Left kidney (tissue), 2 donors: ENCODE measurements around the gene EYA2. TPM values are rescaled to one million over a fixed set of nuclear protein-coding genes. Genes with fewer than 3 reads are reported as not detected.

Experiments
- DNase-seq: peaks from one replicate; pipeline ENCODE4 v3.0.0-alpha.2; 2013
- polyA plus RNA-seq: library from polyadenylated mRNA; unstranded; fragments of 120-200 nt; gene quantifications from one replicate; pipeline ENCODE4 v1.2.1, GENCODE V29; 2013; ENCODE audit not compliant: insufficient read length

EYA2 gene
- polyA plus RNA-seq, 1 donor = 0.52 TPM

DNA sequence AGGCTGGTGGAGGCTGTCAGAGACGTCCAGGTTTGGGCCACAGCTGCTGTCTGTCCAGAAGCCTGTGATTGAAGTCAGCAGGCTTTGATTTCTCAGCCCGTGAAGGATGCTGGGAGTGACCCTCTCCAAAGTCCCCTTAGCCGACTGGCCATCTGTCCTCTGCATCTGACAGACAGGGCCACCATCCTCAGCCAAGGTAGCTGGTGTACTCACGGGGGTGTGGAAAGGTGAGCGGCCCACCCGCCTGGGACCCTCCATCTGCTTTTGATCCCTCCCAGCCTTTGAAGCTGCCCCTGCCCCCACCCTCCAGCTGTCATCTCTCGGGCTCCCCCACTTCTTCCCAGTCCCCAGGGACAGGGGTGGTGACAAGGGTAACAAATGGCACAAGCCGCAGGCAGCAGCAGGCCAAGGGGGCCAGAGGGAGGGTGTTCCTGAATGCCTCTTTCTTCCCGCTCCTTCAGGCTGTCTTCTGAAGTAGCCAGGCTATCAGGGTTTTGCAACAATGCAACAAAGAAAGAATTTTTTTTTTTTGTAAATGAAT, 84.4 kb downstream of the EYA2 start:
- DNase-seq = no peak

DNA sequence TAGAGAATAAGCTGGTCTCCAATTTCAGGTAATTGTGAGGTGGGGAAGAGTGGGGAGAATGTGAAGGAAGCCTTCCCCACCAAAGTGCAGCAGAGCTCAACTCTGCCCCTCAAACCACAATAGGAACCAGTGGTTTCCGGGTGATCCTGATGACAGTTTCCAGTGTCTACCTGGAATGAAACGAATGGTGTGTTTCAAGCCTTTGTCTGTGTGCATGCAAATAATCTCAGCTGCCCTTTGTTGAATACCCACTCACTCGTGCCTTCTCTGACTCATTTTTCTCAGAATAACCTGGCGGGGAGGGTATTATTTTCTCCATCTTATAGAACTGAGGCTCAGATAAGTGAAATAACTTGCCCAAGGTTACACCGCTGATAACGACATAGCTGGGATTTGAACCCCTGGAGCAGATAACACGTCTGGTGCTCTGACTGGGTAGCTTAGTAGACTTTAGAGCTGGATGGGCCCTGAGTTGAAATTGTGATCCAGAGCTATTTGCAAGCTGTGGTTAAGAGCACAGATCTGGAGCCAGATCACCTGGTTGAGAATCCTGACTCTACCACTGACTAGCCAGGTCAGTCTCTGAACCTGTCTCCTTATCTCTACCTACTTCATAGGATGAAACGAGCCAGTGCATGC, 85.1 kb downstream of the EYA2 start:
- DNase-seq = no peak

DNA sequence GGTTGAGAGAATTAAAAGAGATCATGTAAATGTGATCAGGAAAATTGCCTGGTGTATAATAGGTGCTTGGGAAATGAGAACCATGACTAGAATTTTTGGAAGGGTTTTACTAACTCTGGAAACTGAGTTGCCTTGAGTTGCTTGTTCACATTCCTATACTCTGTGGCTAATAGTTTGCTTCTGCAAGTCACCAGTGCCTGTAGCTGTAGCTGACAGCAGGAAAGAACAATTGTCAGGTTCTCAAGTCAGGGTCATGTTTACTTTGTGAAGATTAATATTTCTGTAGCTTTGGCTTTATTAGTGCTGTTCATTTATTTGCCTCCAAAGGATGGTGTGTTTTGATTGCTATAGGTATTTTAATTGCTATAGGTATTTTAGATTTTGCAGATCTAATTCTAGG, 86.5 kb downstream of the EYA2 start:
- DNase-seq = no peak

DNA sequence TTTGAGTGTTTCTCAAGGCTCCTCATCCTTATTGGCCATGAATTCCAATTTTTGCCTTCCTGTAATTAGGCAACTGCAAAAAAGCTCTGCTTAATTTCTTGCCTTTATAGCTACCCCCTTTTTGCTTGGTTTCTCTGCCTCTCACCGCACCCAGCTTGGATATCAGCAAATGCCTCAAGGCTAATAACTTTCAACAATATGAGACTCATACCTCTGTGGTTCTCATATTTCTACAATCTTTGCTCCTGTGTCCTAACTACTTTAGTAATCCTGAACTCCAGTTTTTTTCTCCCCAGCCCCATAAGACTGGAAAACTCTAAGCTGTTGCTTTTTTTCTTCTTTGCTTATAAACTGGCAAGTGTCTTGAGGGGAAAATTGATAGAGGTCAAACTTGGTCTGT, 88.8 kb downstream of the EYA2 start:
- no peak for DNase-seq

DNA sequence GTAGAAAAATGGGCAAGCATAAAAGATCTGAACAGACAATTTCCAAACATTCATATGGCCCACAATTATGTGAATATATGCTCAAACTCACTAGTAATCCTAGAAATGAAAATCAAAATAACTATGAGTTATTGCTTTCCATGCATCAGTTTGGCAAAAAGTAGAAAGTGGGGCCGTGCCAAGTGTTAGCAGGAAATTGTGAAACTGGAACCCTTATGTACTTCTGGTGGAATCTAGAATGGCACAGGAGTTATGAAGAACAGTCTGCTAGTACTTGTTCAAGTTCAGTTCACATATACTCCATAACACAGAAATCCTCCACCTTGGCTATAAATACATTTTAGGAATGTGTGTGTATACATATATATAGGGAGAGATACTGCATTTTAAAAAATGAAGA, 89.8 kb downstream of the EYA2 start:
- no peak for DNase-seq

DNA sequence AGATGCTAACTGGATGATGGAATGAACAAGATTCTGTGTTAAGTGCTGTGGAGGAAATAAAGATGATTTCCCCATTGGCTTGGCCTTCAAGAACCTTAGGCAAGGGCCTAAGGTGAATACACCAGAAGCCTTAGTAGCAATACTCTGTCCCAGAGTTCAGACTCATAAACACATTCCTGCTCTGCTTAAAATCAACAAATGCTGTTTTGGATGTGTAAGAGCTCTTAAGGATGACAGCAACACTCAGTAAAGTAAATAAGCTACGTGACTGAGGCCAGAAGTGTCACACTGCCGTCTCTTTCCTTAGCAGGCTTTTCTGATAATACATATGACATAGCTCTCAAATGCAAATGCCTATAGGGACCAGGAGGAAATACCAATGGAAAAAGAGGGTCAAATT, 90.6 kb downstream of the EYA2 start:
- no peak for DNase-seq

DNA sequence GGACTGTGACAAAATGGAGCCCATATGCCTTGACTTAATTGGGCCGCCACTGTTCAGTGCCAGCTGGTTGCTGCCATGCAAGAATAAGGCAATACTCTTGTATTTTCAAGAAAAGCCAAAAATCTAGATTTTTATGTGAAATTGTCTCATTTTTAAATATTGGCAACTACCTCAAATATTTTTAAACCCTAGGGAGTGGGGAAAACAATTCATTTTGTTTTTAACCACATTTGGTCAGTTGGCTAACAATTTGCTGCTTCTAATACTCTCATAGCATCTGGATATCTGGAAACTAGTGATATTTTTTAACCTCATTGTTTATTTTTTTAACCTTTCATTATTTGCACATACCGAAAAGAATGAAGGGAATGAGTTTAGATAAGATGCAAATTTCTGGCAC, 91.0 kb downstream of the EYA2 start:
- DNase-seq = no peak

DNA sequence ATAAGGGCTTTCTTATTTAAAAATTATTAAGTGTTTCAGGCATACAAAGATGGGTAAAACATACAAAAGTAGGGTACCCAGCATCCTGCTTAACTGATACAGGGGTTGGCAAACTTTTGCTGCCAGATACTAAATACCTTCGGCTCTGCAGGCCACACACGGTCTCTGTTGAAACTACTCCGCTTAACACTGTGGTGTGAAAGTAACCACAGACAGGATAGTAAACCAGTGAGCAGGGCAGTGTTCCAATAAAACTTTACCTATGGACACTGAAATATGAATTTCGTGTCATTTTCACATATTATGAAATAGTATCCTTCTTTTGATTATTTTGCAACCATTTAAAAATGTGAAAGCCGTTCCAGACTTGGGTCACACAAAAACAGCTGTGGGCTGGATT, 92.4 kb downstream of the EYA2 start:
- no peak for DNase-seq

DNA sequence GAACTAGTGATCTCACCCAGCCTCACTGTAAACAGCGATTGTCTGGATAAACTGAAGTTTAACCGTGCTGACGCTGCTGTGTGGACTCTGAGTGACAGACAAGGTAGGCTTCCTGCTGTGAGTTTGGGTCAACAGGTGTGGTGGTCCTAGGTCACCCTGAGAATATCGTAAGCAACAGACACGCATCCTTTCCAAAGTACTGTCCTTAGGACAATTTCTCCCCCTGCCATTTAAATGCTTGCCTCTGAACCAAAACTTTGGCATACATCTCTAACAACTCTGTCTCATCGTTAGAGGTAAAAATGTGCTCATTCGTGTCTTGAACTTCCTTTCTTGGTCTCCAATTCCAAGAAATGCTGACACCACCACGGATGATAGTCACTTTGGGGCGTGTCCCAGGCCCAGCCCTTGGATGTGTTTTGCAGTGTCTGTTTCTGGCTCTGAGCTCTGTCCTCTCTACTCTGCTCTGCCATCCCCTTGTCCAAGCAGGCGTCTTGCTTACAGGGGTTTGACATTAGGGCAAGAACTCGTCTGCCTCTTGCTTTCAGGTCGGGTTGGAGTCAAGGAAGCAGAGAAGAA, 95.5 kb downstream of the EYA2 start:
- no peak for DNase-seq

DNA sequence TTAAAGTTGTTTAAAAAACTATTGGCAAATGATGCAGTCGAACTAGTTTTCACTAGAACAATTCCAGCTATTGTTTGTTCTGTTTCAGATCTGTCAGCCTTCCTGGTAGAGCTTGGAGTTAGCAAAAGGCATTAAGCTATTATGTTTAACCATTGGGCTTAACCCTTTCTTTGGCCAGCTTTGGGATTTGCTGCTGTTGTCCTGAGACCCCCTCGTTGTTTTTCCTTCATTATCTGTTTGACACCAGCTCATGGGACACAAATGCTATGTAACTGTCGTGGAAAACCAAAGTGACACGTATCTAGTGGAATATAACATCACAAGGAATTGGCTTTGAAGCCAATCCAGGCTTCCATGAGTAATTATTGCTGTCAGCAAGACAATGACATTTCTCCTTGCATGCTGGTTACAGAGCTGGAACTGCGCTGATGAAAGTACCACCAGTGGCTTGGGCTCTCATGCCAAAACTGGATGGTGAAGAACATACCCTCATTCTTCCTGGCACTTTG, 96.0 kb downstream of the EYA2 start:
- DNase-seq = no peak

DNA sequence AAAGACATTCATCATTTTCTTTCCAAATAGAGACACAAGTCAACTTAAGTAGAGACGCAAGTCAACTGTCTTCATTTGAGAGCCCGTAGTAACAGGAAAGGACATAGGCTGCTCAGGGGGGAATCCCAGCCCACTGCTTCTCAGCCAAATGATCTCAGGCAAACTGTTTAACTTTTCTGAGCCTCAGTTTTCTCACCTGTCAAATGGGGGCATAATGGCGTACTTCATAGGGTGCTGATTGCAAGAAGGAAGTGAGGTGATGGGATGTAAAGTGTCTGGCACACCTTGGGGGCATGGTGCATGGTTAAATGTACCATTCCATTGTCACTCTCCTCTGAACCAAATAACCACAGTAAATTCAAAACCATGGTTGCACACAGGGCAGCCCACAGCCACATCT, 96.5 kb downstream of the EYA2 start:
- DNase-seq = no peak

DNA sequence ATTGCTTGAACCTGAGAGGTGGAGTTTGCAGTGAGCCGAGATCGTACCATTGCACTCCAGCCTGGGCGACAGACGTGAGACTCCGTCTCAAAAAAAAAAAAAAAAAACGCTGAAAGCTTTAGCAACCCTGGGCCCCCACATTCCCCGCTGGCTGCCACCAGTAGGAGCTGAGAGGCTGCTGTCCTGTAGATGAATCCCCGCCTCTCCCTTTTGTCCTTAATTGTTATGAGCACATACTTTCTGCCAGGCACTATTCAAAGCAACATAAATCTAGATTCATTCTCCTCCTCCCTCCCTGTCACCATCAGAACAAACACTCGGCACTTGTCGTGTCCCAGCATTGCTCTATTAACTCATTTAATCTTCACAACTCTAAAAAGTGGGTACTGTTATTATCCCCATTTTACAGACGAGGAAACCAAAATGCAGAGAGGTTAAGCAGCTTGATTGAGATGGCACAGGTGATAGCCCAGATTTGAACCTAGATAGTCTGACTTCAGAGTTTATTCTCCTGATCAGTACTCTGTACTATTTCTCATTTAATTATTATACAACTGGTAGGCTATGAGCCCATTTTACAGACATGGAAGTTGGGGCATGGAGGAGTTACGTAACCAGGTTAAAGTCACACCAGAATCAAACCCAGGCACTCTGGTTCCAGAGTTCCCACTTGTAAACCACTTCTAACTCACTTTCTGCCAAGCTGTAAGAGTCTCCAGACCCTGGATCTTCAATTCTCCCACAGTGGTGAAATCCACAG, 97.4 kb downstream of the EYA2 start:
- DNase-seq = no peak

DNA sequence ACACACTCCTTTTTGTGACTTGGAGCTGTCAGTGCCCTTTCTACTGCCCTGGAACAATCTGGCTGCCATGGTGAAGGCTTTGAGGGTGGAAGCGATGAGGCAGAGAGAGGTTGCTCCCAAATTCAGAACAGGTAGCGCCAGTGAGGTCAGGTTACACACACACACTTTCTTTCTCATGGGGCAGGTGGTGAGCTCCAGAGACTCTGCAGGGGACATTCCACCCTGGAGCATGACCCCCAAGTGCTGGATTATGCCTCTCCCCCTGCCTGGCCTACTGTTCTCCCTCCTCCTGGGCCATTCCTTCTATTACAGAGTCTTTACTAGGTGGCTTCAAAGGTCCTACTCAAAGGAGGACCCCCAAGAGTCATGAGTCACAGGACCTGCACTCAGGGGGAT, 98.0 kb downstream of the EYA2 start:
- no peak for DNase-seq

DNA sequence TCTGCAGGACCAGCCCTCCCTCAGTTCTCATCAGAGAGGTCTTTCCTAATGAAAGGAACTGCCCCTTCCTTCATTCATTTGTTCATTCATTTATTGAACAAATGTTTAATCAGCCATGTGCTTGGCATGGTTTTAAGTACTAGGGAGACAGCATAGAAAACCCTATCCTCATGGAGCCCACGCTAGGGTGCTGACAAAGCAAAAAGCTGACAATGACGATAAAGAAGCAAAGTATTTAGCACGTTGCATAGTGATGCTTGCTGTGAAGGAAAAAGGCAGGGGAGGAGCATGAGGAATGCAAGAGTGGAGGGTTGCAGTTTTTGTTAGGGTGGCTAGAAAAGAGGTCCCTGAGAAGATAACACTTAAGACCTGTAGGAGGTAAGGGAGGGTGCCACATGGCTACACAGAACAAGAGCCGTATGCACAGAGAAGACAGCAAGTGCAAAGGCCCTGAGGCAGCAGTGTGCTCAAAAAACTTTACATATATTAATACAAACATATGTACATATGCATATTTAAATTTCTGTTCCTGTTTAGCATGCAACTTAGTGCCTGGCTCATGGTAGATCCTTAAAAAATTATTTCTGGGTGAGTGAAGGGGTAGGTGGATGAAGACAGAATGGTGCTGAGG, 98.9 kb downstream of the EYA2 start:
- no peak for DNase-seq

DNA sequence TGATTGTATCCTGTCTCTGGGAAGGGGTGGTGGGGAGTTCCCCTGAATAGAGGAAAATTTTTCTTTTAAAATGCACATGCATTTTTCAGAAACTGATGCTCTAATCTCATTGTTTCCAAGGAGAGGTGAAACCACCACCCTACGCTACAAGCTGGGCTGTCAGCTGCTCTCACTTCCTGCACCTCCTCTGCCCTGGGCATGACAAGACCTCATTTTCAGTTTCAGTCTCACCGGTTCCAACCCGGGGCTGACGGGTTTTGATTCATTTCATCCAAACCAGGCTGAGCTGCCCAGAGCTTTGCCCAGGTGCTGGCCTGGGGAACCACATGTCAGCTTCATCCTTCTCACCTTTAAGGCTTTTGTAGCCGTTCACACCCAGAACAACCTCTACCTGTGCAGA, 99.7 kb downstream of the EYA2 start:
- no peak for DNase-seq

DNA sequence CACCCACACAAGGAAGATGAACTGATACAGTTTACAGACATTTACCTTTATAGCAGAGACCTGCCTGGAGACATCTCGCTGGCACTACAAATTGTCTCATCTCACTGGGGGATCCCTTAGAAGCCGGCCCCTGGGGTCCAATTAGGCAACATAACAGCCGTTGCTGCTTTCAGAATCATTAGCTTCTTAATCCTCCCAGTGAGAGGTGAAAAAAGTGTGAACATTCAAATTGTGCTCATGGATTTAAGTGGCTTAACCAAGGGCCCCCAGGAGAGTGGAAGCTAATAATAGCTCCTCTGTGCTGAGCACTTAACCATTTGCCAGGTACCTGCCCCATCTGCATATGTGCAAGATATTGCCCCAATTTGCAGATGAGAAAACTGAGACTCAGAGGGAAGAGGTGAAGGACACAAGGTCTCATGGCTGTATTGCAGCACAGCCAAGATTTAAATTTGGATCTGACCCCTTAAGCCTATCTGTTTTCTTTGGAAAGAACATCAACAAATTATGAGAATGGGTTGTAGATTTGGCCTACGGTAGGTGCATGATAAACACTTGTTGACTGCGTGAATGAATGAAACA, 101.0 kb downstream of the EYA2 start:
- DNase-seq = no peak

DNA sequence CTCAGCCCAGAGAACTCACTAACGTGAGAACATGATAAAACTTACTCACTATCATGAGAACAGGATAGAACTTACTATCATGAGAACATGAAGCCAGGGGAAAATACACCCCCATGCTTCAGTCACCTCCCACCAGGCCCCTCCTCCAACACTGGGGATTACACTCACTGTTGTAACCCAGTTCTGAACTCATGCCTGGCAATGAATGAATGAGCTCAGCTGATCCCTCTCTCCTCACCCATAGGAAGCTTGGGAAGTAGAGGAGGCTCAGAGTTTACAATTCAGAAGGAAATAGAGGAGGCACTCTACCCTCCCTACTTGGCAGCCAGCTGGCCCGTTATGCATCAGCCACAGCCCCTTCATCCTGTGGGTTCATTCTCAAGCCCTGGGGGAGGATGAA, 102.5 kb downstream of the EYA2 start:
- no peak for DNase-seq

DNA sequence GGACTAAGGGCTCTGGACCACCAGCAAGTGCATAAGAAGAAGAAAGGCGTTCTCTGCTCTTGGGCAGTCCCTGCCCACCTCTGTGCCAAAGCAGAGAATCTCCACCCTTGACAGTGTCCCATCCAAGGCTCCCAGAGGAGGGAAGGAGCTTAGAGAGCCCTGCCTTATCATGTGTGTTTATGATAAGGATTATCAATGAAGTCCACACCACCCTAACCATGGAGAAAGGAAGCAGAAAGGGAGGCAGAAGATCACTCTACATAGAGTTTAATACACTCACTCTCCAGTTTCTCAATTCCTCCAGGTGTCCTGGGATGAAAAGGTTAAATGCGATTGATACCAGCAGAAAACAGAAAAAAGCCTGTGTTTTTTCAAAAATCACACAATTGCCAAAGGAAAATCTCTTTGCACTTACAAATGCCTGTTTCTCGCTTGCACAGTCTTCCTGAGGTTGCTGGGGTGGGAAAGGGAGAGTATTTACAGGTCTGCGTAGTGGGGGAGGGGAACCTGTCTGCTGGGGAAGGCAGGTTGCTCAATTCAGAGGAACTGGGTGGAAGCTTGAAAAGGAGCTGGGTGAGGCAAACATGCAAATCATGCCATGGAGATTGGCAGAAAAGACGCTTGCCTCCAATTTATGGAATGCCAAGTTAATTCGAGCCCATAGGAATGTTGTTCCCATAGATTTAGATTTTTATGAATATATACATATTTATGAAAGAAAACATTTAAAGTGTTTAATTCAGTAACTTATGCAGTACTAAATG, 104.0 kb downstream of the EYA2 start:
- no peak for DNase-seq

DNA sequence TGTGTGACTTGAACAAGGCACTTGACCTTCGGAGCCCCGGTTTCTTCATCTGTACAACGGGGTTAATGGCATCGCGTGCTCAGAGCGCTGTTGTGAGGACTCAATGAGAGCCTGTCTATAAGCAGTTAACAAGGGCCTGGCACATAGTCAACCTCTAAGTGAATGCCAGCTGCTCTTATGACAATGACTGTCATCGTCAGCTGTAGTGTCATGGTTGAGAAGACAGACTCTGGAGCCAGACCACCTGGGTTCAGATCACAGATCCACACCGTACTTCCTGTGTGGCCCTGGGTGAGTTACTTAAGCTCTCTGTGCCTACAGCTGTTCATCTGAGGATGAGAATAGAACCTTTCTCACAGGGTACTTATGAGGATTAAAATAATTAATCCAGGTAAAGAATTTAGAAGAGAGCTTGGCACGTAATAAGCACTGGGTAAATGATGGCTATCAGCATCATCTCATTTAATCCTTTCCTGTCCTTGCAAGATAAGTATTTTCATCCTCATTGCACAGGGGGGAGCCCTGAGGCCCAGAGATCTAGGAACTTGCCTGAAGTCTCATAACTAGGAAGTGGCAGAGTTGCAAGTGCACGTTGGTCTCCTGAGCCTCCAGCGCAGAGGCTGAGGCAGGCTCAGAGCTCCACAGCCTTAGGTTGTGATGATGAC, 105.3 kb downstream of the EYA2 start:
- no peak for DNase-seq

DNA sequence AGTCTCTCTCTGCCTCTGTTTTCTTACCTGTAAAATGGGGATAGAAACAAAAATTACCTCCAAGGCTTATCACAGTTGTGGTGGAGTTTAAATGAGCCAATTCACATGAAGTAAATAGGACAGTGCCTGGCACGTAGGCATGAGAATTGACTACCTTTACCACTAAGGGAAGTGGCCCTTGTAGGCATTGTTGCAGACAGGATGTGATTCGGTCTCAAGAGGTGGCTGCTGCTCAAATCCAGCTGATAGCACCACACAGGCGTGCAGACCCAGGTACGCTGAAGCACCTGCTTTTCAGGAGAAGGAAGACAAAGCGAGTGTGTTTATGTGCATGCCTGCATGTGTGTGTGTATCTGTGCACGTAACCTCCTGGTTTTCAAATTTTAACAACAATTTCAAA, 108.6 kb downstream of the EYA2 start:
- DNase-seq = no peak

DNA sequence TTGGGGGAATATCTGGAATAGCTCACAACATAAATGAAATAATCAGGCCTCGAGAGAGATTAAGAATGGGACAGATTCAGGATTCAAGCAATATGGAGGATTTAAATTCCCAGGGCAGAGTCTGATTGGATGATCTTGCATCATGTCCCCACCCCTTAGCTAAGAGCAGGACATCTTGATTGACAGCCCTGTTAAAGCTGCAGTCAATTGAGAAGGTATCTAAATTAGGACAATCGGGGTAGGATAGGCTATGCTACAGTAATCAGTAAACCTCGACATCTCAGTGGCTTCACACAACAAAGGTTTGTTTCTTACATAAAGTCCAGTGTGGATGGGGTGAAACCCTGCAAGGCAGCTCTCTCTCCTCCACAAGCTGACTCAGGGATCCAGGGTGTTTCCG, 109.5 kb downstream of the EYA2 start:
- DNase-seq = no peak
